Activated CD4-positive, alpha-beta memory T cell treated with anti-CD3 and anti-CD28 coated beads, Interleukin-2, amount 10 ng/mL, durations not matched to agents 7 days and 5 days (primary cell): Measurements from ENCODE around the gene SPIN1. TPM values are rescaled to one million over a fixed set of nuclear protein-coding genes. Genes with fewer than 3 reads are reported as not detected.

Experiments used
- total RNA-seq, 2 experiments: library from RNA; stranded (reverse); gene quantifications; one replicate each; pipeline ENCODE4 v1.2.3, GENCODE V29; 2021

SPIN1 gene
- total RNA-seq, 2 experiments from 2014 or later, result 38.4 to 42.2 TPM

Other genes starting within 250 kb of the SPIN1 start
- gene SPATA31C2, start 250.0 kb upstream of the SPIN1 start, total RNA-seq, result not detected
- not detected for gene NXNL2, start 146.7 kb downstream of the SPIN1 start, total RNA-seq